PFSK-1 (cell line): ENCODE data around the gene SCARB1.

Source experiments
- POLR2AphosphoS5 ChIP-seq: IDR thresholded peaks from 2 replicates; pipeline ENCODE4 v1.6.1; 2012; ENCODE audit warnings: low read depth, mild to moderate bottlenecking, control low read depth, low read length, moderate library complexity
- REST ChIP-seq, 2 experiments: IDR thresholded peaks; 2 replicates each; pipeline versions ENCODE4 v1.6.1 to v1.8.0; 2011 to 2012; ENCODE audit warnings: low read depth in 2 of 2, low read length in 2 of 2, control low read depth in 1 of 2, inconsistent platforms in 1 of 2, mild to moderate bottlenecking in 1 of 2, moderate library complexity in 1 of 2; ENCODE audit not compliant: insufficient read depth in 1 of 2
- TAF1 ChIP-seq: IDR thresholded peaks from 2 replicates; pipeline ENCODE4 v1.6.1; 2012; ENCODE audit warnings: low read length, control low read depth, borderline replicate concordance; ENCODE audit not compliant: insufficient read depth

GRCh38 chr12:124853781-124854636 is 9.7 kb downstream of the SCARB1 start:
- TF ChIP-seq REST (IDR thresholded peaks at IDR 0.05; ENCODE audit: insufficient read depth in 1 of 2, low read depth in 2 of 2, low read length in 2 of 2): no peak
- no peak for TF ChIP-seq POLR2AphosphoS5
- TF ChIP-seq TAF1: no peak
